HG03045 (cell line): Measurements from ENCODE around the gene IL1B.

ENCODE experiments used
- ATAC-seq: cut with Tn5 transposase; IDR thresholded peaks from one replicate; pipeline ENCODE4 v1.9.1; 2021; ENCODE audit warnings: mild to moderate bottlenecking, moderate library complexity; ENCODE audit not compliant: unreplicated experiment

The IL1B gene

GRCh38 chr2:112829961-112830681, 6.5 kb downstream of the IL1B start:
- ATAC-seq = no peak

GRCh38 chr2:112829101-112829960, 7.2 kb downstream of the IL1B start:
- no peak for ATAC-seq

GRCh38 chr2:112828251-112828691, 8.3 kb downstream of the IL1B start:
- ATAC-seq = no peak

GRCh38 chr2:112827604-112828185, 8.9 kb downstream of the IL1B start:
- ATAC-seq = no peak

GRCh38 chr2:112827009-112827408, 9.6 kb downstream of the IL1B start:
- ATAC-seq = no peak

GRCh38 chr2:112825706-112826105, 10.9 kb downstream of the IL1B start:
- ATAC-seq = no peak

- ATAC-seq = no peak
Measured at GRCh38 chr2:112824694-112825085, 11.9 kb downstream of the IL1B start.

- ATAC-seq = no peak
Measured at GRCh38 chr2:112821682-112822081, 14.9 kb downstream of the IL1B start.

- ATAC-seq = peak; percentile 72
Measured at GRCh38 chr2:112821142-112821541, 15.4 kb downstream of the IL1B start.

GRCh38 chr2:112820343-112820742, 16.2 kb downstream of the IL1B start:
- ATAC-seq = no peak

GRCh38 chr2:112819081-112819480, 17.5 kb downstream of the IL1B start:
- no peak for ATAC-seq

GRCh38 chr2:112818094-112818902, 18.3 kb downstream of the IL1B start:
- ATAC-seq = no peak

GRCh38 chr2:112817082-112817689, 19.4 kb downstream of the IL1B start:
- no peak for ATAC-seq

- ATAC-seq = no peak
Measured at GRCh38 chr2:112814278-112814677, 22.3 kb downstream of the IL1B start.

- no peak for ATAC-seq
Measured at GRCh38 chr2:112813280-112813966, 23.2 kb downstream of the IL1B start.

GRCh38 chr2:112812318-112813267, 24.0 kb downstream of the IL1B start:
- no peak for ATAC-seq

- no peak for ATAC-seq
Measured at GRCh38 chr2:112811841-112812306, 24.7 kb downstream of the IL1B start.

GRCh38 chr2:112811276-112811831, 25.2 kb downstream of the IL1B start:
- ATAC-seq = no peak
